HG03159 (cell line): ENCODE measurements around the gene WWOX.
"Not testable (repeated sequence)": the region's sequence is repeated elsewhere in the genome, so short reads cannot be mapped to it uniquely, and the experiment has no call there.

Experiments used
- ATAC-seq: cut with Tn5 transposase; IDR thresholded peaks from one replicate; pipeline ENCODE4 v1.9.1; 2021; ENCODE audit warnings: mild to moderate bottlenecking, moderate library complexity; ENCODE audit not compliant: unreplicated experiment

WWOX gene

GRCh38 chr16:79195938-79196337, 1096.5 kb downstream of the WWOX start:
- no peak for ATAC-seq

- no peak for ATAC-seq
These were observed 1102.0 kb downstream of the WWOX start for GRCh38 chr16:79201436-79201835.

GRCh38 chr16:79202977-79203376, 1103.5 kb downstream of the WWOX start:
- no peak for ATAC-seq

- no peak for ATAC-seq
These were observed 1105.0 kb downstream of the WWOX start for GRCh38 chr16:79204486-79204885.

- ATAC-seq: no peak
These were observed 1107.4 kb downstream of the WWOX start for GRCh38 chr16:79206889-79207288.

GRCh38 chr16:79209308-79209707, 1109.9 kb downstream of the WWOX start:
- ATAC-seq: no peak

- ATAC-seq: no peak
These were observed 1111.2 kb downstream of the WWOX start for GRCh38 chr16:79210607-79211006.

GRCh38 chr16:79211586-79211985, 1112.1 kb downstream of the WWOX start:
- ATAC-seq: no peak

- ATAC-seq: no peak
These were observed 1112.8 kb downstream of the WWOX start for GRCh38 chr16:79212114-79212791.

- no peak for ATAC-seq
These were observed 1113.8 kb downstream of the WWOX start for GRCh38 chr16:79213214-79213613.

GRCh38 chr16:79215289-79215688, 1115.8 kb downstream of the WWOX start:
- no peak for ATAC-seq

GRCh38 chr16:79217375-79218011, 1118.0 kb downstream of the WWOX start:
- no peak for ATAC-seq

- no peak for ATAC-seq
These were observed 1118.9 kb downstream of the WWOX start for GRCh38 chr16:79218351-79218750.

- not testable (repeated sequence) for ATAC-seq
These were observed 1126.5 kb downstream of the WWOX start for GRCh38 chr16:79225994-79226393.

GRCh38 chr16:79229361-79229760, 1129.9 kb downstream of the WWOX start:
- ATAC-seq: no peak

GRCh38 chr16:79245700-79246099, 1146.2 kb downstream of the WWOX start:
- ATAC-seq: not testable (repeated sequence)

GRCh38 chr16:79247386-79247785, 1147.9 kb downstream of the WWOX start:
- no peak for ATAC-seq

GRCh38 chr16:79248351-79248750, 1148.9 kb downstream of the WWOX start:
- no peak for ATAC-seq

GRCh38 chr16:79250502-79251098, 1151.1 kb downstream of the WWOX start:
- no peak for ATAC-seq

GRCh38 chr16:79253100-79253631, 1153.7 kb downstream of the WWOX start:
- no peak for ATAC-seq

- no peak for ATAC-seq
These were observed 1158.6 kb downstream of the WWOX start for GRCh38 chr16:79257953-79258490.

- not testable (repeated sequence) for ATAC-seq
These were observed 1161.4 kb downstream of the WWOX start for GRCh38 chr16:79260890-79261289.
